Measurements from ENCODE around the gene CD302. TPM values are rescaled to one million over a fixed set of nuclear protein-coding genes. Genes with fewer than 3 reads are reported as not detected.

CD302 gene
- total and polyA plus RNA-seq, 9 donors, result 37.8 to 86.0 (median 59.7) TPM

DNA sequence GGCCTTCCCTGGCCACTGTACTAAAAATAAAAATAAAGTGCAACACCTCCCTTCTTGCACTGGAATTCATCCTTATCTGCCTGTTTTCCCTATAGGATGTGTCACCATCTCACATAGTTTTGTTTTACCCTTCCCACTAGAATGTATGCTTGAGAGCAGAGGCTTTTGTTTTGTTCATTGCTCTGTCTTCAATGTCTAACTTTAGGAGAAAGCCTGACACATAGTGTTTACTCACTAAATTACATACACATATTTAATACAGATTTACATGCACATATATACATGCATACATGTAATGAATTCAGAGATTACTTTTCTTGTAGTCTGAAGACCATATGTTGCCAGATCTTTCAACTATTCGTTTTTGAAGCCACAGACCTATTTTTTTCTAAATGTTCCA is 23.0 kb downstream of the CD302 start:
- no peaks in the 10 kb centered on the region for H3K4me1 ChIP-seq (ENCODE audit: insufficient read depth)
- H3K4me3 ChIP-seq, result no peak overlapping the region
- 49 to 57% (median 52%) methylated on average over 1 of the region's 1 CpG for WGBS, 3 donors
- H3K27me3 ChIP-seq, result no peaks in the 10 kb centered on the region
- DNase-seq, result no peak
- no peak overlapping the region for H3K27ac ChIP-seq
- no peaks in the 10 kb centered on the region for H3K9me3 ChIP-seq
- TF ChIP-seq, protein P1, sequence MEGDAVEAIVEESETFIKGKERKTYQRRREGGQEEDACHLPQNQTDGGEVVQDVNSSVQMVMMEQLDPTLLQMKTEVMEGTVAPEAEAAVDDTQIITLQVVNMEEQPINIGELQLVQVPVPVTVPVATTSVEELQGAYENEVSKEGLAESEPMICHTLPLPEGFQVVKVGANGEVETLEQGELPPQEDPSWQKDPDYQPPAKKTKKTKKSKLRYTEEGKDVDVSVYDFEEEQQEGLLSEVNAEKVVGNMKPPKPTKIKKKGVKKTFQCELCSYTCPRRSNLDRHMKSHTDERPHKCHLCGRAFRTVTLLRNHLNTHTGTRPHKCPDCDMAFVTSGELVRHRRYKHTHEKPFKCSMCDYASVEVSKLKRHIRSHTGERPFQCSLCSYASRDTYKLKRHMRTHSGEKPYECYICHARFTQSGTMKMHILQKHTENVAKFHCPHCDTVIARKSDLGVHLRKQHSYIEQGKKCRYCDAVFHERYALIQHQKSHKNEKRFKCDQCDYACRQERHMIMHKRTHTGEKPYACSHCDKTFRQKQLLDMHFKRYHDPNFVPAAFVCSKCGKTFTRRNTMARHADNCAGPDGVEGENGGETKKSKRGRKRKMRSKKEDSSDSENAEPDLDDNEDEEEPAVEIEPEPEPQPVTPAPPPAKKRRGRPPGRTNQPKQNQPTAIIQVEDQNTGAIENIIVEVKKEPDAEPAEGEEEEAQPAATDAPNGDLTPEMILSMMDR (IDR thresholded peaks at IDR 0.05), result no peak
- no peak for TF ChIP-seq EP300 (IDR thresholded peaks at IDR 0.05)
- TF ChIP-seq POLR2A (IDR thresholded peaks at IDR 0.05), result no peak
- H3K36me3 ChIP-seq, result no peaks in the 10 kb centered on the region
- intact Hi-C loops (cut with DNase I), result no loop called here

DNA sequence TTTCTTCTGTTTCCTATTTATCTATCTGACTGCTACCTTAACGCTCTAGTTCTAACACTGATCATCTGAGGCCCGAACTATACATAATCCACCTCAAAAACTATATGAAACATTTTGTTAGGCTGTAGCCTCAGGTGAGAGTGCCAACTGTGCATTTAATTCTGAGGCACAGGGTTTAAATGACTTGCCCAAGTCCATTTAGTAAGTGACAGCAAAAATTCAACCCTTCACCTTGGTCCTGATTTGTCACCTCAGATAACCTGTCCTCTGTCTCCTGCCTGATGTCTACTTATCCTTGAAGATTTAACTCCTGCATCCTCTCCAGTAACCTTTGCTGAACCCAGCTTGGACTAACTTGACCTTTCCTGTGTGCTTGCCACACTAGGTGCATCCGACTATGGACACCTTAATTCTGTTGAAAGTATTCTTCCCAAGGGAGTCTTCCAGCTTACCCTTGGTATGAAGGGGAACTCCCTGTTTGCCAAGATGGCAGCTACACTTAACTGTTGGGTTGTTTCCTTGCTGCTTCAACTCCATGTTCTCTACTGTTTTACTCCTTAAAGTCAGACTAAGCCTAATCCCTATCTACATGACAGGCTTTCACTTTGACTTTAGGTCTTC is 23.5 kb downstream of the CD302 start:
- Histone ChIP-seq H3K36me3 (no peaks in the 10 kb centered on the region), H3K27me3 (no peaks in the 10 kb centered on the region), H3K27ac (no peak overlapping the region), H3K4me3 (no peak overlapping the region), H3K4me1 (ENCODE audit: insufficient read depth) (no peaks in the 10 kb centered on the region), H3K9me3 (no peaks in the 10 kb centered on the region)
- intact Hi-C loops (cut with DNase I), result no loop called here
- DNase-seq, result no peak
- WGBS, 3 donors, result 63 to 96% (median 82%) methylated on average over 3 of the region's 3 CpGs
- TF ChIP-seq POLR2A (IDR thresholded peaks at IDR 0.05) (no peak), EP300 (IDR thresholded peaks at IDR 0.05) (no peak)
- TF ChIP-seq, protein P1 (IDR thresholded peaks at IDR 0.05), result no peak

DNA sequence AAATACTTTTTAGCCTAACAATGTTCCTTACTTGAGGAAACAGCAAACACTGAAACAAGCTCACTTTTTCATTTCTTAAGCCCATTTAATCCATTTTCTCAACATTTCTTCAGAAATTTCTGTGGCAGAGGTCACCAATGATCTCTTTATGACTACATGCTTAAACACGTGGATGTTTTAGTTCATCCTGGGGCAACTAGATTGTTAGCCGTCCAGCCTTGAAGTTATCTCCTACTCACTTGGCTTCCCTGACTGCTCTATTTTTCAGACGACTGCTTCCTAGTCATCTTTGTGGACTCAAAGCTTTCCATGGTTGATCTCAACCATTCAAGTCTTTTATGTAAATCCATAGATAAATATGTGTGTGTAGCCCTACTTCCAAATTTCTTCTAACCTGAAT is 24.1 kb downstream of the CD302 start:
- intact Hi-C loops (cut with DNase I), result no loop called here
- H3K27me3 ChIP-seq, result no peaks in the 10 kb centered on the region
- H3K4me1 ChIP-seq (ENCODE audit: insufficient read depth), result no peaks in the 10 kb centered on the region
- H3K9me3 ChIP-seq, result no peaks in the 10 kb centered on the region
- H3K27ac ChIP-seq, result no peak overlapping the region
- no peak for DNase-seq
- TF ChIP-seq POLR2A (IDR thresholded peaks at IDR 0.05), result no peak
- TF ChIP-seq, protein P1 (IDR thresholded peaks at IDR 0.05), result no peak
- no peaks in the 10 kb centered on the region for H3K36me3 ChIP-seq
- WGBS, 3 donors, result 15 to 19% (median 18%) methylated on average over 3 of the region's 3 CpGs
- no peak overlapping the region for H3K4me3 ChIP-seq

DNA sequence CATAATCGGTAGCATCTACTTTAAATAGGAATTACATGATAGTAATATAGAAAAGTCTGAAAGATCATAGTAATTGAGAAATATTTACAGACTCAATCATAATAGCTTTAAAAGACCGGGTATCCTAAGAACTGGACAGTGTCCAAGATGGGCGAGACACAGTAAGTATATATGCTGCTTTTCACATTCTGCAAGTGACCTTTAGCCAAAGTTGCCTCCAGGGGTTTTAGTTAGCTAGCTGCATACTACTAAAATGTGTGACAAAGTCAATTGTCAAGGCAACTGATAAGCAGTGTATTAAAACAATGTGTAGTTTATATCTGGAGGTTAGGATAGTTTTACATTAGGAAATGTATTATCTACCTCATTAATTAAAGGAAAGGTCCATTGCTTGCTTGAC is 24.6 kb downstream of the CD302 start:
- 61 to 71% (median 62%) methylated on average over 3 of the region's 3 CpGs for WGBS, 3 donors
- Histone ChIP-seq H3K4me1 (ENCODE audit: insufficient read depth) (no peaks in the 10 kb centered on the region), H3K36me3 (no peaks in the 10 kb centered on the region), H3K27ac (no peak overlapping the region), H3K4me3 (no peak overlapping the region), H3K27me3 (no peaks in the 10 kb centered on the region), H3K9me3 (no peaks in the 10 kb centered on the region)
- no peak for TF ChIP-seq EP300 (IDR thresholded peaks at IDR 0.05)
- TF ChIP-seq, protein P1 (IDR thresholded peaks at IDR 0.05), result no peak
- no peak for TF ChIP-seq POLR2A (IDR thresholded peaks at IDR 0.05)
- intact Hi-C loops (cut with DNase I), result no loop called here
- DNase-seq, result no peak

Measured in ovary (tissue), 9 donors.